GM18867 (cell line): ENCODE results near the gene DCD.

Experiments used
- ATAC-seq: cut with Tn5 transposase; IDR thresholded peaks from one replicate; pipeline ENCODE4 v1.9.1; 2021; ENCODE audit warnings: mild to moderate bottlenecking, moderate library complexity; ENCODE audit not compliant: unreplicated experiment

The DCD gene

GRCh38 chr12:54608769-54609168 is 39.4 kb downstream of the DCD start:
- ATAC-seq = no peak

GRCh38 chr12:54608156-54608555 is 40.0 kb downstream of the DCD start:
- no peak for ATAC-seq

DNA sequence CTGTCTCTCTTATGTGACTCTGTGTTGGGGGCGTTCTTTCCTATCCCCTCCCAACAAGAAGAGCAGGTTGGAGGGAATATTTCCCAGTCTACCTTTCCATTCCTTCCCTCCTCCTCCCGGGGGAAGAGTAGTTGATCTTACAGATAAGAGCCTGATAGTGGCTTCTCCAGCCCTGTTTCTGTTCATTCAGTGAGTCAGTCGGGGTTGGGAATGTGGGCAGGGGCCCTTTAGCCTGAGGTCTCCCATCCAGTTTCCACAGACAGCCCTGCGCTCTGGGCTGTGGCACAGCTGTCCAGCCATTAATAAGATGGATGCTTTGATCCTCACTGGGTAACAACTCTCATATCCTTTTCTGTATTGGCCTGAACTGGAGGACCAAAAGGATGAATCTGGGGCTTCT is 41.6 kb downstream of the DCD start:
- no peak for ATAC-seq

- no peak for ATAC-seq
Observed at GRCh38 chr12:54605138-54605970, 42.8 kb downstream of the DCD start.

DNA sequence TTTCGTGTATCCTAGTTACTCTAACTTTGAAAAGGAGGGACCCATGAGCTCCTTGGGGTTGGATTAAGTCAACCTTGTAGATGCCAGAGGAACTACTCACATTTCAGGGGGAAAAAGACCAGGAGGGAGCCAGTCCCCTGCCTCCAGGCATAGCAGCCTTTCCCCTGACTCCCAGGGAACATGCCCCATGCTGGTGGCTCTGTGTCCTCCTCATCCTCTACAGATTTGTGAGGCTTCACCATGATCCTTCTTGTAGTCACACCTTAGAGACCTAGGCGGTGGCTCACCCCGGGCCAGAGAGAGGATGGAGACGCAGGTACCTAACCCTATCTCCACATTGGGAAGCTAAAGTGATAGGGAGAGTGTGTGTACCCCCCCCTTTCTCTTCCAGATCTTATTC is 43.7 kb downstream of the DCD start:
- ATAC-seq = no peak

- ATAC-seq = no peak
Observed at GRCh38 chr12:54603872-54604271, 44.3 kb downstream of the DCD start.

DNA sequence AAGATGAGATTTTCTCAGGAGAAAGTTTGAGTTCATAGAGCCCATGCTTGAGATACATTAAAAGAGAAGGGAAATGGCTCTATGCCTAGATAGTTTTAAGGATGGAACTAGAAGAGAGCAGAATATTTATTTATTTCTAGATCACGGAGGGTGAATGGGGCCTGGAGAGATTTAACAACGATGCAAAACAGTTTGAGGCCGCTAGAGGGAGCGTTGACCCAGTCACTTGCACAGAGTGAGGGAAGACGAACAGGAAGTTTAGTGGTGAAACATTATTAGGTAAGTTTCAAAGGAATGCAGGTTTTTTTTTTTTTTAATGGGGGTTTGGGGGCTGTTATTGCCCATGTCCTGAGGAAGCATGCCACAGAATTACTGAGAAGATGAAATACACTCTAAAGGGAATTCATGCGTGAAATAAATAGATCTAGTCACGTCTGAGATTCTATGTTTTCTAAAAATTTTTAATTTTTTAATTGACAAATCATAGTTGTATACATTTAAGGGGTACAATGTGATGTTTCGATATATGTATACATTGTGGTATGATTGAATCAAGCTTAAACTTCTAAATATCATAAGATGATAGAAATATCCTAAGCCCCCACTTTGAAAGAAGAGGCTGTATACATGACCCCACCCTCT is 44.9 kb downstream of the DCD start:
- peak; percentile 93 for ATAC-seq

DNA sequence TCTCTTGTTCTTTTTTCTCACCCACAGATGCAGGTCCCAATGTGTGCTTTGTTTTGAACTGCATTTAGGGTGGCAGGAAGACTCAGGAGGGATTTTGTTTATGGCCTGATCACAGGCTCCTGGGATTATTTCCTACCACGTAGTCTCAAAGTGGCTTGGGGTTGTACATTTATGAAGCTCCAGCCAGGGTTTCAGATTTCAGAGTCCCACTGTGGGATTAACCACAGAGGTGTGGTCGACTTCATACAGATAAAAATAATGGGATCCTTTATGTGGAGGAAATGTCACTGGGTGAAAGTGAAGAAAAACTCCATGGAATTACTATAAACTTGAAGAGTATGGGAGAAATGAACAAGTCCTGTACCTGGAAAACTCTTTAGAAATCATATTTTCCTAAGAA is 45.5 kb downstream of the DCD start:
- ATAC-seq = no peak

GRCh38 chr12:54601841-54602240 is 46.3 kb downstream of the DCD start:
- ATAC-seq = no peak

DNA sequence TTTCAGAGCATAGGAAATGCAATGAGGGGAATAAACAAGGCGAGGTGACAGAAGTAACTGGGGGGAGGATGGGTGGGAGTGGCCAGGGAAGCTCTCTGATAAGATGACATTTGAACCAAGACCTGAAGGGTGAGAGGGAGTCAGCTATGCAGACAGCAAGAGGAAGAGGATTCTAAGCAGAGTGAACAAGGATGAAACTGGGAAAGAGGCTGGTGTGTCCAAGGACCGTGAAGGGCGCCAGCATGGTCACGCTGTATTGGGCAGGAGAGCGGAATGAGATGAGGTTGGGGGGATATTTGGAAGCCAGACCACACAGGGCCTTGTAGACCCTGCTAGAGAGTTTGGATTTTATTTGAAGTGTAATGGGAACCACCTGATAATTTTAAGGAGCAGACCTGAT is 49.2 kb downstream of the DCD start:
- ATAC-seq = no peak

GRCh38 chr12:54596526-54596946 is 51.6 kb downstream of the DCD start:
- ATAC-seq = no peak

GRCh38 chr12:54595471-54595870 is 52.7 kb downstream of the DCD start:
- no peak for ATAC-seq
